Lower lobe of right lung (tissue), 2 donors: ENCODE results near the gene VARS2. TPM values are rescaled to one million over a fixed set of nuclear protein-coding genes. Genes with fewer than 3 reads are reported as not detected.

Experiments
- ATAC-seq, 2 donors: fragments of 200-7000 bp; cut with Tn5 transposase; one replicate each; pipeline ENCODE4 v1.9.1; 2020 to 2022; ENCODE audit warnings: mild to moderate bottlenecking in 2 of 2, moderate library complexity in 2 of 2
- DNase-seq: peaks from one replicate; pipeline ENCODE4 v3.0.0-alpha.2; 2020
- H3K27ac ChIP-seq: fragments of 200-600 bp; one replicate; pipeline ENCODE4 v1.8.0; 2022
- H3K27me3 ChIP-seq: fragments of 200-600 bp; one replicate; pipeline ENCODE4 v1.8.0; 2022; ENCODE audit warnings: low read depth
- H3K36me3 ChIP-seq: fragments of 200-600 bp; one replicate; pipeline ENCODE4 v1.8.0; 2022; ENCODE audit warnings: mild to moderate bottlenecking
- H3K4me1 ChIP-seq: fragments of 200-600 bp; one replicate; pipeline ENCODE4 v1.8.0; 2022
- H3K4me3 ChIP-seq: fragments of 200-600 bp; one replicate; pipeline ENCODE4 v1.8.0; 2022; ENCODE audit warnings: mild to moderate bottlenecking
- H3K9me3 ChIP-seq: fragments of 200-600 bp; one replicate; pipeline ENCODE4 v1.8.0; 2022
- CTCF ChIP-seq: fragments of 200-600 bp; IDR thresholded peaks from one replicate; pipeline ENCODE4 v1.8.0; 2022; ENCODE audit warnings: antibody characterized with exemption, mild to moderate bottlenecking
- intact Hi-C: fragments of 100-400 bp; cut with DNase I; formaldehyde crosslinking; loops from one replicate; pipeline ENCODE4 v1.11.0; 2022
- total RNA-seq: library from RNA; stranded (reverse); fragmentation: NEBNext Ultra II Directional; extraction: Animal tissue kit (Norgen Biotek cat#: 25700); gene quantifications from one replicate; pipeline ENCODE4 v1.2.1, GENCODE V29; 2021
- donor health status: DM: no; HTN: yes; CAD: no; lungs with severe emphysema.

The VARS2 gene
- total RNA-seq, 1 donor from 2014 or later, result 33.0 TPM

- H3K36me3 ChIP-seq, result peaks cover 54% of the 10 kb centered on the region
- intact Hi-C loops, result no loop called here
These were observed 24.0 kb upstream of the VARS2 start for GRCh38 chr6:30889921-30890645.

DNA sequence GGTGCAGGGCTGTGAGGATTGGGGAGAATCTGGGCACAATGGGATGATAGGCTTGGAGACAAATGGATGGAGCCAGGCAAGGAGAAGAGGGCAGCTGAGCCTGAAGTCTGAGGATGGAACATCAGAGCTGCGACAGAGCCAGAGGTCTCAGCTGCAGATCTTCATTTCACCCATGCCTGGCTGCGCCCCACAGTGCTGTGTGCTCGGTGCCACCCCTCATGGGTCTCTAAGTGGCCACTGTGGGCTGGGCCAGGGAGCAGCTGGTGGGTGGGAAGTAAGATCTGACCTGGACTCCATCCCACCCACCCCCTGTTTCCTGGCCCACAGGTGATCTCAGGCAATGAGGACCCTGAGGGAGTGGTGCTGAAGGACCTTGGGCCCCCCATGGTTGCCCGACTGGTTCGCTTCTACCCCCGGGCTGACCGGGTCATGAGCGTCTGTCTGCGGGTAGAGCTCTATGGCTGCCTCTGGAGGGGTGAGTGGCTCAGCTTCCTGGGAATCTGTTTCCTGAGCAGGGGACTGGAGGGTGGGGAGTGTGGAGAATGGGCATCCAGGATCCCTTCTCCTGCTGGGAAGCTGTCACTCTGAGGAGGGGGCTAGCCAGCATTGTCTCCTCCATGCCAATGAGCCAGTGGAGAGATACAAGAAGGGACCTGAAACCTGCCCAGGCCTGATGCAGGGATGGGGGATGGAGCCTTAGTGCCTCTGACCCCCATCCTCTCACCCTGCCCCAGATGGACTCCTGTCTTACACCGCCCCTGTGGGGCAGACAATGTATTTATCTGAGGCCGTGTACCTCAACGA lies 23.2 kb upstream of the VARS2 start:
- ATAC-seq (no peak), DNase-seq (no peak)
- no peaks in the 10 kb centered on the region for H3K9me3 ChIP-seq
- H3K27ac ChIP-seq, result no peak overlapping the region
- intact Hi-C loops, result no loop called here
- no peak overlapping the region for H3K4me3 ChIP-seq
- H3K27me3 ChIP-seq, result no peaks in the 10 kb centered on the region
- peaks cover 61% of the 10 kb centered on the region for H3K36me3 ChIP-seq
- TF ChIP-seq CTCF, result no peak
- peaks cover 16% of the 10 kb centered on the region for H3K4me1 ChIP-seq

More at GRCh38 chr6:30889921-30890645, 24.0 kb upstream of the VARS2 start:
- ATAC-seq (no peak), DNase-seq (no peak)
- Histone ChIP-seq H3K4me1 (peaks cover 23% of the 10 kb centered on the region), H3K4me3 (no peak overlapping the region), H3K27ac (no peak overlapping the region), H3K9me3 (no peaks in the 10 kb centered on the region), H3K27me3 (no peaks in the 10 kb centered on the region)
- TF ChIP-seq CTCF, result no peak

DNA sequence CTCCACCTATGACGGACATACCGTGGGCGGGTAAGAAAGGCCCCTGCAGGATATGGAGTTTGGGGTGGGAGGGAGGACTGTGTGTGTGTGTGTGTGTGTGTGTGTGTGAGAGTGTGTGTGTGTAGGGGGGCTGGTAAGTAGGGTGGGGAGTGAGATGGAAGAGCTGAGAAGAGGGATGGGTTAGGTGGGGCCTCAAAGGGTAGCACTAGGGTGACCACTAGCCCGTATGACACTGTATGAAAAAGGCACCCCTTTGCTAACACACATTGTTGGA lies 22.7 kb upstream of the VARS2 start:
- H3K4me3 ChIP-seq, result no peak overlapping the region
- ATAC-seq, result no peak
- H3K27me3 ChIP-seq, result no peaks in the 10 kb centered on the region
- no peak overlapping the region for H3K27ac ChIP-seq
- peaks cover 10% of the 10 kb centered on the region for H3K4me1 ChIP-seq
- no peaks in the 10 kb centered on the region for H3K9me3 ChIP-seq
- peaks cover 66% of the 10 kb centered on the region for H3K36me3 ChIP-seq
- intact Hi-C loops, result no loop called here
- no peak for TF ChIP-seq CTCF
- DNase-seq, result no peak

DNA sequence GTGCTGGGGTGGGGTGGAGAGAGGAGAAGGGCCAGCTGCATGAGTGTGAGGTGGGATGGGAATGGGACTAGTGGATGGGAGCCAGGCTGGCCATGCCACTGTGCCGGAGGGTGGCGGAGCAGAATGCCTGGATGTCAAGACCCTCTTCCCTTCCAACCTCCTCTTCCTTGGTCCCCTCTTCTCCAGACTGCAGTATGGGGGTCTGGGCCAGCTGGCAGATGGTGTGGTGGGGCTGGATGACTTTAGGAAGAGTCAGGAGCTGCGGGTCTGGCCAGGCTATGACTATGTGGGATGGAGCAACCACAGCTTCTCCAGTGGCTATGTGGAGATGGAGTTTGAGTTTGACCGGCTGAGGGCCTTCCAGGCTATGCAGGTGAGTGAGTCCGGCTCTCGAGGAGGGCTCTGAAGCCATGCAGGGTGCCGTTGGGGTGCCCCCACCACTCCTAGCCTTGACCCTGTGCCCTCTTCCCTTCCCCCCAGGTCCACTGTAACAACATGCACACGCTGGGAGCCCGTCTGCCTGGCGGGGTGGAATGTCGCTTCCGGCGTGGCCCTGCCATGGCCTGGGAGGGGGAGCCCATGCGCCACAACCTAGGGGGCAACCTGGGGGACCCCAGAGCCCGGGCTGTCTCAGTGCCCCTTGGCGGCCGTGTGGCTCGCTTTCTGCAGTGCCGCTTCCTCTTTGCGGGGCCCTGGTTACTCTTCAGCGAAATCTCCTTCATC lies 22.1 kb upstream of the VARS2 start:
- peaks cover 5% of the 10 kb centered on the region for H3K4me1 ChIP-seq
- no peaks in the 10 kb centered on the region for H3K27me3 ChIP-seq
- no peak overlapping the region for H3K27ac ChIP-seq
- H3K36me3 ChIP-seq, result peaks cover 66% of the 10 kb centered on the region
- ATAC-seq (no peak), DNase-seq (no peak)
- intact Hi-C loops, result no loop called here
- H3K4me3 ChIP-seq, result no peak overlapping the region
- TF ChIP-seq CTCF, result no peak
- no peaks in the 10 kb centered on the region for H3K9me3 ChIP-seq

GRCh38 chr6:30893001-30893591 lies 20.9 kb upstream of the VARS2 start:
- Histone ChIP-seq H3K4me1 (no peaks in the 10 kb centered on the region), H3K27me3 (no peaks in the 10 kb centered on the region), H3K9me3 (no peaks in the 10 kb centered on the region), H3K4me3 (no peak overlapping the region), H3K36me3 (peaks cover 76% of the 10 kb centered on the region), H3K27ac (no peak overlapping the region)
- intact Hi-C loops, result no loop called here
- DNase-seq (no peak), ATAC-seq (no peak)
- TF ChIP-seq CTCF, result no peak
